ENCODE results near the gene MAGEL2. TPM values are rescaled to one million over a fixed set of nuclear protein-coding genes. Genes with fewer than 3 reads are reported as not detected.
"Not testable (repeated sequence)": the region's sequence is repeated elsewhere in the genome, so short reads cannot be mapped to it uniquely, and the experiment has no call there.

MAGEL2 gene
- total RNA-seq, 1 donor from 2014 or later = 0.32 TPM

GRCh38 chr15:23616536-23616935, 31.1 kb downstream of the MAGEL2 start:
- DNase-seq (ENCODE audit: low spot score) = no peak

- no peak for DNase-seq (ENCODE audit: low spot score)
Observed at GRCh38 chr15:23606226-23606625, 41.4 kb downstream of the MAGEL2 start.

- DNase-seq (ENCODE audit: low spot score) = no peak
Observed at GRCh38 chr15:23602124-23602523, 45.5 kb downstream of the MAGEL2 start.

- DNase-seq (ENCODE audit: low spot score) = no peak
Observed at GRCh38 chr15:23599053-23599452, 48.6 kb downstream of the MAGEL2 start.

GRCh38 chr15:23597278-23597677, 50.4 kb downstream of the MAGEL2 start:
- not testable (repeated sequence) for DNase-seq (ENCODE audit: low spot score)

GRCh38 chr15:23596736-23597135, 50.9 kb downstream of the MAGEL2 start:
- DNase-seq (ENCODE audit: low spot score) = no peak

GRCh38 chr15:23595368-23595767, 52.3 kb downstream of the MAGEL2 start:
- DNase-seq (ENCODE audit: low spot score) = no peak

- DNase-seq (ENCODE audit: low spot score) = no peak
Observed at GRCh38 chr15:23594252-23594770, 53.4 kb downstream of the MAGEL2 start.

Other genes starting within 250 kb of the MAGEL2 start
- gene GOLGA6L2, start 200.6 kb downstream of the MAGEL2 start, total RNA-seq = not detected
- not detected for gene MKRN3, start 82.2 kb downstream of the MAGEL2 start, total RNA-seq
- 49.5 TPM for gene NDN, start 39.4 kb upstream of the MAGEL2 start, total RNA-seq